Suppressor macrophage (primary cell): ENCODE data around the gene ATAD1.
"Not testable (repeated sequence)": the region's sequence is repeated elsewhere in the genome, so short reads cannot be mapped to it uniquely, and the experiment has no call there.

Source experiments
- DNase-seq, 4 experiments: peaks; one replicate each; pipeline ENCODE4 v3.0.0-alpha.2; 2020 to 2022

The ATAD1 gene

GRCh38 chr10:87846023-87846422 is 28.0 kb upstream of the ATAD1 start:
- no peak for DNase-seq

- DNase-seq = no peak
Observed at GRCh38 chr10:87845624-87845998, 27.6 kb upstream of the ATAD1 start.

GRCh38 chr10:87844837-87845623 is 27.0 kb upstream of the ATAD1 start:
- peak in 2 of 4 experiments; percentile 27 to 36 for DNase-seq

- DNase-seq = no peak
Observed at GRCh38 chr10:87843714-87844113, 25.7 kb upstream of the ATAD1 start.

GRCh38 chr10:87842776-87843497 is 24.9 kb upstream of the ATAD1 start:
- DNase-seq = no peak

GRCh38 chr10:87842220-87842641 is 24.2 kb upstream of the ATAD1 start:
- DNase-seq = no peak

GRCh38 chr10:87841186-87841585 is 23.2 kb upstream of the ATAD1 start:
- no peak for DNase-seq

- DNase-seq = no peak
Observed at GRCh38 chr10:87838650-87839049, 20.6 kb upstream of the ATAD1 start.

- peak; percentile 35 to 64 (median 52) for DNase-seq
Observed at GRCh38 chr10:87837445-87837844, 19.4 kb upstream of the ATAD1 start.

- no peak for DNase-seq
Observed at GRCh38 chr10:87836098-87836497, 18.1 kb upstream of the ATAD1 start.

- DNase-seq = no peak
Observed at GRCh38 chr10:87829986-87830729, 12.1 kb upstream of the ATAD1 start.

- DNase-seq = not testable (repeated sequence)
Observed at GRCh38 chr10:87829051-87829450, 11.0 kb upstream of the ATAD1 start.

GRCh38 chr10:87827681-87828080 is 9.7 kb upstream of the ATAD1 start:
- no peak for DNase-seq

GRCh38 chr10:87826653-87827052 is 8.6 kb upstream of the ATAD1 start:
- DNase-seq = no peak

GRCh38 chr10:87819289-87819585 is 1.2 kb upstream of the ATAD1 start:
- no peak for DNase-seq

- peak; percentile 14 to 47 (median 32) for DNase-seq
Observed at GRCh38 chr10:87818505-87819288, 671 bp upstream of the ATAD1 start.

GRCh38 chr10:87816898-87817608 is 973 bp downstream of the ATAD1 start:
- DNase-seq = peak; percentile 1 to 41 (median 15)

GRCh38 chr10:87816163-87816897 is 1.7 kb downstream of the ATAD1 start:
- peak in 2 of 4 experiments; percentile 14 for DNase-seq

- DNase-seq = no peak
Observed at GRCh38 chr10:87804939-87805569, 13.0 kb downstream of the ATAD1 start.

- DNase-seq = no peak
Observed at GRCh38 chr10:87803831-87804230, 14.2 kb downstream of the ATAD1 start.

GRCh38 chr10:87803328-87803727 is 14.7 kb downstream of the ATAD1 start:
- DNase-seq = no peak
